Measurements from ENCODE around the gene TEX28.
A peak's percentile ranks its signal among the peaks of the same experiment; 100 is the strongest.
"Not testable (repeated sequence)": the region's sequence is repeated elsewhere in the genome, so short reads cannot be mapped to it uniquely, and the experiment has no call there.

TEX28 gene

GRCh38 chrX:154309041-154309775 is 14.3 kb upstream of the TEX28 start:
- H3K27ac ChIP-seq = no peak overlapping the region
- no peak for TF ChIP-seq CTCF (conservative IDR thresholded peaks at IDR 0.05)

- no peak overlapping the region for H3K27ac ChIP-seq
- TF ChIP-seq CTCF (conservative IDR thresholded peaks at IDR 0.05) = peak; percentile 66
These were observed 13.4 kb upstream of the TEX28 start for GRCh38 chrX:154308108-154308946.

GRCh38 chrX:154307202-154307601 is 12.3 kb upstream of the TEX28 start:
- no peak overlapping the region for H3K27ac ChIP-seq
- TF ChIP-seq CTCF (conservative IDR thresholded peaks at IDR 0.05) = no peak

GRCh38 chrX:154305541-154306205 is 10.7 kb upstream of the TEX28 start:
- H3K27ac ChIP-seq = no peak overlapping the region
- no peak for TF ChIP-seq CTCF (conservative IDR thresholded peaks at IDR 0.05)

GRCh38 chrX:154304846-154305245 is 9.9 kb upstream of the TEX28 start:
- TF ChIP-seq CTCF (conservative IDR thresholded peaks at IDR 0.05) = no peak
- no peak overlapping the region for H3K27ac ChIP-seq

- no peak overlapping the region for H3K27ac ChIP-seq
- no peak for TF ChIP-seq CTCF (conservative IDR thresholded peaks at IDR 0.05)
These were observed 8.6 kb upstream of the TEX28 start for GRCh38 chrX:154303476-154303875.

GRCh38 chrX:154302998-154303397 is 8.1 kb upstream of the TEX28 start:
- H3K27ac ChIP-seq = not testable (repeated sequence)
